HG03469 (cell line): Measurements from ENCODE around the gene SCYL2.

Source experiments
- ATAC-seq: cut with Tn5 transposase; IDR thresholded peaks from one replicate; pipeline ENCODE4 v1.9.1; 2021; ENCODE audit warnings: mild to moderate bottlenecking, moderate library complexity, moderate number of reproducible peaks; ENCODE audit not compliant: unreplicated experiment

The SCYL2 gene

GRCh38 chr12:100372853-100373640 lies 106.1 kb downstream of the SCYL2 start:
- no peak for ATAC-seq

- no peak for ATAC-seq
Observed at GRCh38 chr12:100375038-100375735, 108.2 kb downstream of the SCYL2 start.

DNA sequence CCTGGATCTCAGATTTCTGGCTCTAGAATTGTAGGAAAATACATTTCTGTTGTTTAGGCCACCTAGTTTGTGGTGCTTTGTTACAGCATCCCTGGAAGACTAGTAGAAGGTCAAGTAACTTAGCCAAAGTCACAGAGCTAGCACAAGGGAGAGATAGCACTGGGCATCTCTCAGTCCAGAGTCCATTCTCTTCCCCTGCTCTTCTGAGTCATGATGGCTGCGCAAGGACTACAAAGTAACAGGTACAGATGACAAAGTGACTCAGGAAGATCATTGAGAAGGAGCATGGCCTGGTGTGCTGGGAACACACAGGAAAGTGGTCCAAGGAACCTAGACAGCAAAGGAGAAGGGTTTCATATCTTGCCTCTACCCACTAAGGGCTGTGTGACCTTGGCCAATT lies 109.2 kb downstream of the SCYL2 start:
- no peak for ATAC-seq

- ATAC-seq, result no peak
Observed at GRCh38 chr12:100381379-100381778, 114.4 kb downstream of the SCYL2 start.

DNA sequence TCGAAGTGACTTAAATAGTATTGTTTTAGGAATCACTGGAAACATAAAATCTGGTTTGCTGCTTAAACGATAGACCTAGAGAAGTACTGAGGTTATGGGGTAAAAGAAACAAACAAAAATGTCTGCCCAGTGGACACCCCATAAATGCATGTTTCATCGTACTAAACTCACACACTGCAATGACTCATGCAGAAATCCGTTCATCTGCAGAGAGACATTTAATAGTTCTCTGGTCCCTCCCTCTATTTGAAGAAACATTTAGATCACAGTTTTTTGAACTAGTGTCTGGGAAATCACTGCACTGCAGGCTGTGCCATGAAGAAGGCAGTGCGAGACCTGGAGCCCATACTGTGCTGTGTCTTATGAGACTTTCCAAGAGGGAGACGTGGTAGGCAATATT lies 115.4 kb downstream of the SCYL2 start:
- ATAC-seq, result no peak

DNA sequence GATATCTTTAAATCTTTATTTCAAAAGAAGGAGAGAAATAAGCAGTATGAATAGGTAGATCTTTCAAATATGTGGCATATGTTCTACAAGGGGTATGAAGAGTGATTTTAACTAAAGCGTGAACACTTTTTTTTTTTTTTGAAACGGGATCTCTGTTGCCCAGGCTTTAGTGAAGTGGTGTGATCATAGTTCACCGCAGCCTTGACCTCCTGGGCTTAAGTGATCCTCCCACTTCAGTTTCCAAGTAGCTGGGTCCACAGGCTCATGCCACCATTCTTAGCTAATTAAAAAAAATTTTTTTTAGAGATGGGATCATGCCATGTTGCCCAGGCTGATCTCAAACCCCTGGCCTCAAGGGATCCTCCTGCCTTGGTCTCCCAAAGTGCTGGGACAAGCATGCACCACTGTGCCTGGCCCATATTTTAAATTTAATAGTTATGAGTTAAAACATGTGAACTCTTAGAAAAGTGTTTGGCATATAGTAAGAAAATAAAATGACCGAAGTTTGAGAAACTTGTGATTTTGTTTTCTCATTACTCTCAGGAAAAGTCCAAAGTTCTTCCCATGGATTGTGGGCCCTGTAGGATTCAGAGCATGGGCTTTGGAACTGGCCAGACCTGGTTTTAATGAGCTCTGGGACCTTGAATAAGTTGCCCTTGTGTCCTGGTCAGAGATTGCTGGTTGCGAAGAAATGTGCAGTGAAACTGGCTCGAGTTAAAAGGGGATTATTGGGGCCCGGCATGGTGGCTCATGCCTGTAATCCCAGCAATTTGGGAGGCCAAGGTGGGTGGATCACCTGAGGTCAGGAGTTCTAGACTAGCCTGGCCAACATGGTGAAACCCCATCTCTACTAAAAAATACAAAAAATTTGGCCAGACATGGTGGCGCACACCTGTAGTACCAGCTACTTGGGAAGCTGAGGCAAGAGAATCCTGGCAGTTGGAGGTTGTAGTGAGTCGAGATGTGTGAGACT lies 116.9 kb downstream of the SCYL2 start:
- no peak for ATAC-seq

- no peak for ATAC-seq
Observed at GRCh38 chr12:100384559-100384935, 117.6 kb downstream of the SCYL2 start.

DNA sequence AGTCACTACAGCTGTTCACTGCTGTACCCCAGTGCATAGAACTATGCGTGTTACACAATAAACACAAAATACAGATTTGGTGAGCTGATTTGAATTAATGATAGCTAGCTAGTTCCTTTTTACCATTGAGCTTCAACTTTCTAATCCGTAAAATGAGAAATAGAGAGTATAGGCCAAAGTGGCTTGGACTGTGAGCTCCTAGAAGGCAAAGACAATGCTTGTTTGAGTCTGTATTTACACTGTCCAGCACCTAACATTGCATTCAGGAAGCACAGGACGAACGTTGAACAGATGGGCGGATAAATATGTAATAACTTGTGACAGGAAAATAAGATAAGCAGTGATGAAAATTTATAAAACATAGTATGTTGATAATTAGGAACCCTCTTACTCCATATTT lies 121.4 kb downstream of the SCYL2 start:
- ATAC-seq, result no peak
